Smooth muscle cell of the coronary artery (primary cell): ENCODE measurements around the gene COPG2. TPM values are rescaled to one million over a fixed set of nuclear protein-coding genes. Genes with fewer than 3 reads are reported as not detected.

ENCODE experiments used
- total RNA-seq: library from RNA; depleted of rRNA; stranded (reverse); fragments of >200 nt; gene quantifications from 2 replicates; pipeline ENCODE4 v1.2.3, GENCODE V29; 2014; ENCODE audit warnings: low replicate concordance

The COPG2 gene
- 21.4 and 28.7 TPM in 2 replicates for total RNA-seq

DNA sequence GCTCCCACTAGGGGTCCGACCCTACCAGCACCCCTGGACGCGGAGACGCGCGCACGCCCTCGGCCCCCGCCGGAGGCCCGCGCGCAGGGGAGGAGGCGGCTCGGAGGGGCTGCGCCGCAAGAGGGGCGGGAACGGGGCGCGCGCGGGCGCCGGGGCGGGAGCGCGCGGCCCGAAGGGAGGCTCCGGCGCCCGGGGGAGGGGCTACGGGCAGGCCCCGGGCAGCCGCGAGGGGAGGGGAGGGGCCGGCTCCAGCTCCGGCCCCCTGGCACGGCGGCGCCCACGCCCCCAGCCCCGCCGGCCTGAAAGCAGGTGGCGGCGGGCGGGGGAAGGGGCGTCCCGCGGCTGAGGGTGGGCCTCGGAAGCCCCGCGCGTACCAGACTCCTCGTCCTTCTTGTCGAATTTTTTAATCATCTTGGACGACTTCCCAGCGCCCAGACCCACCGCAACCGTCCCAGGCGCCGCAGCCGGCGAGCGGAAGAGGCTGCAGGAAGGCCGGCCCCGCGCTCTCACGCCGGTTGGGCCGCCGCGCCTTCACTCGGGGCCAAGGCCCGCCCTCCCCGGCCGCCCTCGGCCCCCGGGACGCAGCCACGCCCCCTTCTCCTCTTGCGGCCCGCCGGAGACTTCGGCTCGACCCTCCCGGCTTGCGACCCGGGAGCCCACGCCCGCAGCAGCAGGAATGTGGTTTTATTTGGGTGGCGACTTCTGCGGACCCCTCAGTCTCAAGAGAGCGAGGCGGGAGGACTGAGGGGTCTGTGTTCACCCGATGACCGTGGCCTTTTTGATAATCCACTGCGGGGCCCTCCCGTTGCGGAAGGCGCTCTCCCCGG, at the start of gene COPG2:
TSS of gene COPG2 (minus strand) at position 491 of the 827 bp plus-strand sequence. CDS start at position 411, 80 bp downstream.

GRCh38 chr7:130491841-130492522, 176.6 kb downstream of the COPG2 start, which contains the start of gene MEST:
Gene MEST (plus strand): TSS chr7:130492085. CDS start chr7:130492314, 229 bp downstream.

Other genes with a start within 250 kb of the COPG2 start
- gene CEP41, start 227.7 kb downstream of the COPG2 start, total RNA-seq = 7.5 TPM in 2 replicates
- 197 and 248 TPM in 2 replicates for gene MEST, start 176.7 kb downstream of the COPG2 start, total RNA-seq
- not detected in 2 replicates for gene TSGA13, start 17.8 kb upstream of the COPG2 start, total RNA-seq
- not detected in 2 replicates for gene KLF14, start 65.5 kb upstream of the COPG2 start, total RNA-seq